ENCODE data around the gene OXCT2.

Gene OXCT2

GRCh38 chr1:39761557-39762260, 9.4 kb downstream of the OXCT2 start:
- no peak for DNase-seq

- DNase-seq: no peak
Measured at GRCh38 chr1:39761016-39761415, 10.1 kb downstream of the OXCT2 start.

- DNase-seq: no peak
Measured at GRCh38 chr1:39760074-39761008, 10.8 kb downstream of the OXCT2 start.

GRCh38 chr1:39759436-39759726, 11.8 kb downstream of the OXCT2 start:
- DNase-seq: no peak

- no peak for DNase-seq
Measured at GRCh38 chr1:39758556-39759435, 12.4 kb downstream of the OXCT2 start.

- no peak for DNase-seq
Measured at GRCh38 chr1:39757501-39757900, 13.6 kb downstream of the OXCT2 start.

- no peak for DNase-seq
Measured at GRCh38 chr1:39755965-39756659, 15.0 kb downstream of the OXCT2 start.

- no peak for DNase-seq
Measured at GRCh38 chr1:39754906-39755504, 16.1 kb downstream of the OXCT2 start.

GRCh38 chr1:39754026-39754570, 17.1 kb downstream of the OXCT2 start:
- no peak for DNase-seq

GRCh38 chr1:39753132-39754025, 17.8 kb downstream of the OXCT2 start:
- DNase-seq: no peak

- DNase-seq: no peak
Measured at GRCh38 chr1:39752703-39753102, 18.4 kb downstream of the OXCT2 start.

GRCh38 chr1:39751595-39751994, 19.6 kb downstream of the OXCT2 start:
- no peak for DNase-seq

- DNase-seq: no peak
Measured at GRCh38 chr1:39745016-39745670, 26.0 kb downstream of the OXCT2 start.

- DNase-seq: peak; percentile 98
Measured at GRCh38 chr1:39738622-39739366, 32.4 kb downstream of the OXCT2 start, which contains the start of gene PPIE. PPIE (plus strand) TSS chr1:39738882; CDS start chr1:39738901, 19 bp downstream.

- DNase-seq: no peak
Measured at GRCh38 chr1:39737546-39738169, 33.5 kb downstream of the OXCT2 start.

- no peak for DNase-seq
Measured at GRCh38 chr1:39735731-39736130, 35.4 kb downstream of the OXCT2 start.

GRCh38 chr1:39733161-39733560, 38.0 kb downstream of the OXCT2 start:
- DNase-seq: no peak

- no peak for DNase-seq
Measured at GRCh38 chr1:39732730-39733129, 38.4 kb downstream of the OXCT2 start.

GRCh38 chr1:39729842-39730241, 41.3 kb downstream of the OXCT2 start:
- no peak for DNase-seq

All from CD4-positive, alpha-beta T cell treated with Interleukin-17A for 4 hours (primary cell).